ENCODE data around the gene DOCK8.
"Not testable (repeated sequence)": the region's sequence is repeated elsewhere in the genome, so short reads cannot be mapped to it uniquely, and the experiment has no call there.

DNA sequence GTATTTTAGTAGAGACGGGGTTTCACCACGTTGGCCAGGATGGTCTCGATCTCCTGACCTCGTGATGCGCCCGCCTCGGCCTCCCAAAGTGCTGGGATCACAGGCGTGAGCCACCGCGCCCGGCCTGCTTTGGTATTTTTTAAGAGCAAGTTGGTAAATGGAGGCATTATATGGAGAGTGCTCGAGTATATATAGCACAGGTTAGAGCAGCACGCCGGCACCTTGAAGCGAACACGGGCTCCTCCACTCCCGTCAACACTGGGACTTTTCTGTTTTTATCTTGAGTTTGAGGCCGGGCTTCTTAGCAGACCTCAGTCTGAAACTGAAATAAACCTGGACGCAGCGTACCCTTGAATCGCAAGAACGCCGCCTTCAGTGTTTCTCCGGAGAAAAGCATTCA lies 764 bp upstream of the DOCK8 start:
- TF ChIP-seq, protein P1, sequence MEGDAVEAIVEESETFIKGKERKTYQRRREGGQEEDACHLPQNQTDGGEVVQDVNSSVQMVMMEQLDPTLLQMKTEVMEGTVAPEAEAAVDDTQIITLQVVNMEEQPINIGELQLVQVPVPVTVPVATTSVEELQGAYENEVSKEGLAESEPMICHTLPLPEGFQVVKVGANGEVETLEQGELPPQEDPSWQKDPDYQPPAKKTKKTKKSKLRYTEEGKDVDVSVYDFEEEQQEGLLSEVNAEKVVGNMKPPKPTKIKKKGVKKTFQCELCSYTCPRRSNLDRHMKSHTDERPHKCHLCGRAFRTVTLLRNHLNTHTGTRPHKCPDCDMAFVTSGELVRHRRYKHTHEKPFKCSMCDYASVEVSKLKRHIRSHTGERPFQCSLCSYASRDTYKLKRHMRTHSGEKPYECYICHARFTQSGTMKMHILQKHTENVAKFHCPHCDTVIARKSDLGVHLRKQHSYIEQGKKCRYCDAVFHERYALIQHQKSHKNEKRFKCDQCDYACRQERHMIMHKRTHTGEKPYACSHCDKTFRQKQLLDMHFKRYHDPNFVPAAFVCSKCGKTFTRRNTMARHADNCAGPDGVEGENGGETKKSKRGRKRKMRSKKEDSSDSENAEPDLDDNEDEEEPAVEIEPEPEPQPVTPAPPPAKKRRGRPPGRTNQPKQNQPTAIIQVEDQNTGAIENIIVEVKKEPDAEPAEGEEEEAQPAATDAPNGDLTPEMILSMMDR (IDR thresholded peaks at IDR 0.05) = not testable (repeated sequence)
- not testable (repeated sequence) for TF ChIP-seq POLR2A (IDR thresholded peaks at IDR 0.05)
